GM12801 (cell line): ENCODE results near the gene ITGB8.

ENCODE experiments used
- TF ChIP-seq, protein P1 (sequence below): IDR thresholded peaks from one replicate; pipeline ENCODE4 v1.5.1; 2011; ENCODE audit warnings: control low read depth; ENCODE audit not compliant: insufficient read length; ENCODE audit errors: extremely low read depth

Gene ITGB8

DNA sequence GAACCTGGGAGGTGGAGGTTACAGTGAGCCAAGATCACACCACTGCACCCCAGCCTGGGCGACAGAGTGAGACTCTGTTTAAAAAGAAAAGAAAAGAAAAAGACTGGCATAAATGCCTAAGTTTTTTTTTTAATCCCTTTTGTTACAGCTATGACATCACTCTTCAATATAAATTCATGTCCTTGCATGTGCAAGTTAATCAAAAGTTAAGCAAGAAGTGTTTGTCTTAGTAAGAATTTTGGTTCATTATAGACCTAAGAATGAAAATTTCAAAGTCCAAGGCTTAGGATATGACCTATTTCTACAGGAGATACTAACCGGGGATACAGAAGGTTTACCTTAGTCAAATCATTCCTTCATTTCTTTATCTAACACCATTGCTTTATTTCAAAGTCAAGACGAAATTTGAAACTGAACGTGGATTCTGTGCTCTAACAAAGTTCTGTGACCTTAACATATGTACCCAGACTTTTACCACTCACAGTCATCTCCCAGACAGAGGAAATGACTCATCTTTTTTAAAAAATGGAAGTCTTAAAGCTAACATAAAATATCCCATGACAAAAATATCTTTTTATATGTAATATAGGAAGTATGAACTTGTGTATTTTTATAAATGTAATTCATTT, 29.3 kb upstream of the ITGB8 start:
- TF ChIP-seq, protein P1, sequence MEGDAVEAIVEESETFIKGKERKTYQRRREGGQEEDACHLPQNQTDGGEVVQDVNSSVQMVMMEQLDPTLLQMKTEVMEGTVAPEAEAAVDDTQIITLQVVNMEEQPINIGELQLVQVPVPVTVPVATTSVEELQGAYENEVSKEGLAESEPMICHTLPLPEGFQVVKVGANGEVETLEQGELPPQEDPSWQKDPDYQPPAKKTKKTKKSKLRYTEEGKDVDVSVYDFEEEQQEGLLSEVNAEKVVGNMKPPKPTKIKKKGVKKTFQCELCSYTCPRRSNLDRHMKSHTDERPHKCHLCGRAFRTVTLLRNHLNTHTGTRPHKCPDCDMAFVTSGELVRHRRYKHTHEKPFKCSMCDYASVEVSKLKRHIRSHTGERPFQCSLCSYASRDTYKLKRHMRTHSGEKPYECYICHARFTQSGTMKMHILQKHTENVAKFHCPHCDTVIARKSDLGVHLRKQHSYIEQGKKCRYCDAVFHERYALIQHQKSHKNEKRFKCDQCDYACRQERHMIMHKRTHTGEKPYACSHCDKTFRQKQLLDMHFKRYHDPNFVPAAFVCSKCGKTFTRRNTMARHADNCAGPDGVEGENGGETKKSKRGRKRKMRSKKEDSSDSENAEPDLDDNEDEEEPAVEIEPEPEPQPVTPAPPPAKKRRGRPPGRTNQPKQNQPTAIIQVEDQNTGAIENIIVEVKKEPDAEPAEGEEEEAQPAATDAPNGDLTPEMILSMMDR = no peak

DNA sequence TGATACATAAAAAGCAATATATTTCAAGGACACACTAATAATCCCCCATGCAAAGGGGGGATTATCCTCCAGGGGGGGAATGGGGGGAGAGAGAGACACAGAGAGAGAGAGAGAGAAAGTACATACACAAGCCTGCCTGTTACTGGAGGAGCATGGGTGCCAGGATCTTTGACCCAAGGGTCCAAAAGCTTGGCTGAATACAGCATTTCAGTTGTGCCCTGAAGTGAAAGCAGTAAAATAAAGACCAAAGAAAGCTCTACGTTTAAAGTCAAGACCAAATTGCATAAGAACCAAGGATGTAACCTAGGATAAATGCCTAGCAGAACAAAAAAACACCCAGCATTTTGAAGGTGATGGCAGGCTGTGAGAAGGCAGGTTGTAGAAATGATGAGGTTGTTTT, 27.8 kb upstream of the ITGB8 start:
- TF ChIP-seq, protein P1 = no peak

DNA sequence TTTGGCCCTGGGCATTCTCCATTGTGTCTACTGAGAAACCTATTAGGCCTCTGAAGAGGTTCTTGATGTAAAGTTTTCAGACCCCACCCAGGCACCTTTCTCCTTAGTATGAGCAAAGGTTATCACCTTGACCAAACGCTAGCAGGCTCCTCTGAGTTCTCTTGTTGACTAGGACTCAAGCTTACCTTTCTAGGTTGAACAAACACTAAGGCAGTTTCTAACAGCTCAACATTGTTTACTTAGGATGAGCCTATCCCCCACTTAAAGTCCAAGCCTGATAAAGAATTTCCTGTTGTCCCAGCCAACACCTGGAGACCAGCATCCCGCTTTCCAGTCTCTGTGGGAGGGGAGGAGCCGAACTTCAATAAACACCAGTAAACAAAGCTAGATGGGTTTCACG, 26.3 kb upstream of the ITGB8 start:
- TF ChIP-seq, protein P1 = no peak

DNA sequence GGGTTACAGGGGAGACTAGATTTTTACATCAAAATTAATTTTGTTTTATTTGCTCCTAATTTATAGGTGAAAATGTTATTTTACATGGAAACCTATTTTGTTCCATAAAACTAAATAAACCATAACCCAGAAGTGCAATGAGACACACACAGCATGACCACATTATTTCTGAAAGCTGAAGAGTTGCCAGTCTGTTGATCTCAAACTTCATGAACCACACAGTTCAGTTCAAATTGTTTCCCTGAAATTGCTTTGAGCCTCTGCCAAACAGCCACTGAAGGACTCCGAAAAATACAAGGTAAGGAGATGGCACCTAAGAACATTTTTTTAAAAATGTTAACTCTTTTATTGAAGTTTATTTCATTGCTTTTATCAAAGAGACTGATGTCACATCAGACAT, 25.0 kb upstream of the ITGB8 start:
- TF ChIP-seq, protein P1 = no peak

DNA sequence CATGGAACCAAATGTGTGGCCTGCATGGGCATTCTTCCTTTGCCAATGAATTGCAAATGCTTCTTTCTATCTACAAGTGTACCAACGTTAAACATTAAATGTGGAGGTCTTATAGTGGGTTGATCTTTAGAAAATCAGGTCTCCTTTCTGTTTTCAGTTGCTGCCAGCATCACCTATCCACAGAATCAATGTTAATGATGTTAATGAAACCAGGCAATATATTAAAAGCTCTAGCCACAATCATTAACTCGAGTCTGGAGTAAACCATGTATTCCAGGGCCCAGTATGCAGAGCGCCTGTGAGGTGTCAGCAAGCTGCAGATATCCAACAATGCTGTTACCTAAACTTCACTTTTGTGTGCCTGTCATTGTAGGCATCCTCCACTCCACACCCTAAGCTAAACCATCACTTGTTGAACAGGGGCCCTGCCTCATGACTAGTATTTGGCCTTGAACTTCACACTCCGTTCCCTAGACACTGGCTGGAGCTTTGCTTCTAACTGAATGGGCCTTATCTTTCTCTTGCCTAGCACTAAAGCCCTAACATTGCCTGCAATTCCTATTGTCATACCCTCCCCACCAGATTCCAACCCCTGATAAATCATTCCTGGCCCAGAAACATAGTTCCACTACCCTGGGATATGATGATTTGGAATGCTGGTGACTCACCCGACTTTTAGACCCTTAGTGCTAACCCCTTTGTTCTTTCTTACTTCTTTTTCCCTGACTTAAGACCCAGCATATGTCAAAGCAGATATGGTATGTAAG, 24.3 kb upstream of the ITGB8 start:
- TF ChIP-seq, protein P1 = no peak

DNA sequence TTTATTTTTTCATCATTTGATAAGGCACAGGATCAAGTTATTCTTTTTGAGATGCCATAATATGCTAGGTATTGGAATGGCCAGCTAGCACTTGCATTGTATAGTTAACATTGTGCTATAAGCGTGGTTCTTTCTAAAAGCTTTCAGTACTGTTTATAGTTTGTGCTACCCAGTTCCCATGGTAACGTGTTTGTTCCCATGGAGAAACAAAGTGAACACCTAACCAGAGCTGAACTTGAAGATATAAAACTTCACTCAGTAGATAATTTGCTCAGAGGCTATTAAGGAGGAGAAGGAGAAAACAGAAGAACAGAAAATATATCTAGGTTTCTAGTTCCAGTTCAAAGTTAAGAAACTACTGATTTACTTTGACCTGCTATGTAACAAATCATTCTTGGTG, 23.6 kb upstream of the ITGB8 start:
- TF ChIP-seq, protein P1 = no peak

DNA sequence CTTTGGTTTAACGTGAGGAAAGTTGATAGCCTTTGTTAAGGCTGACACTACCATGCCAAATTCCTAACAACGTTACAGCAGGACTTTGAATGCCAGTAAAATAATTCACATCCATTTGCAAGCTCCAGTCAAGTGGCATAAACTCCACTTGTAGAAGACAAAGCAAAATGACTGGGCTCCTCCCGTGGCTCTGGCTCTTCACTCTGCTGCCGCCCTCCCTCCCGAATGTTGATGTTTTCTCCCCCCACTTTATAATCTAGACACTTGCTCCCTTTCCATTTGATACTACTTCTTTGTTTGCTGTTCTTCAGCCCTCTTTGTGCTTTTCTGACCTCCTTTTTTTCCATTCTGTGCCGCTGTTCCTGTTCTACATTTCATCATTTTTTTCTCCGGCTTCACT, 22.8 kb upstream of the ITGB8 start:
- TF ChIP-seq, protein P1 = no peak
